GM23338 (cell line): ENCODE data around the gene BRCA1. TPM values are rescaled to one million over a fixed set of nuclear protein-coding genes. Genes with fewer than 3 reads are reported as not detected.
A peak's percentile ranks its signal among the peaks of the same experiment; 100 is the strongest.

ENCODE experiments used
- ATAC-seq: fragments of 200-7000 bp; cut with Tn5 transposase; 3 replicates; pipeline ENCODE4 v1.9.1; 2020
- DNase-seq: peaks from one replicate; pipeline ENCODE4 v3.0.0-alpha.2; 2015; ENCODE audit warnings: low spot score
- H2AFZ ChIP-seq: fragments of 200-600 bp; sonication (generic); 2 replicates; pipeline ENCODE4 v1.8.0; 2016; ENCODE audit warnings: antibody characterized with exemption, mild to moderate bottlenecking, moderate library complexity
- H3F3A ChIP-seq: fragments of 200-600 bp; sonication (generic); replicated peaks from 2 replicates; pipeline ENCODE4 v1.8.0; 2017; ENCODE audit warnings: antibody characterized with exemption, mixed run types, low read depth
- H3K27ac ChIP-seq: fragments of 200-600 bp; sonication (generic); 2 replicates; pipeline ENCODE4 v1.6.1; 2016; ENCODE audit warnings: low read depth
- H3K27me3 ChIP-seq: fragments of 200-600 bp; sonication (generic); 2 replicates; pipeline ENCODE4 v1.8.0; 2016; ENCODE audit warnings: mild to moderate bottlenecking, mixed run types, moderate library complexity; ENCODE audit not compliant: insufficient read depth
- H3K36me3 ChIP-seq: fragments of 200-600 bp; sonication (generic); 2 replicates; pipeline ENCODE4 v1.8.0; 2016; ENCODE audit warnings: mild to moderate bottlenecking; ENCODE audit not compliant: insufficient read depth
- H3K4me1 ChIP-seq: fragments of 200-600 bp; sonication (generic); 2 replicates; pipeline ENCODE4 v1.8.0; 2016; ENCODE audit warnings: mild to moderate bottlenecking, moderate library complexity; ENCODE audit not compliant: insufficient read depth
- H3K4me2 ChIP-seq: fragments of 200-600 bp; sonication (generic); 2 replicates; pipeline ENCODE4 v1.7.1; 2017; ENCODE audit warnings: mixed run types
- H3K4me3 ChIP-seq: fragments of 200-600 bp; sonication (generic); 2 replicates; pipeline ENCODE4 v1.6.1; 2016; ENCODE audit warnings: mixed run types
- H3K79me2 ChIP-seq: fragments of 200-600 bp; sonication (generic); replicated peaks from 2 replicates; pipeline ENCODE4 v1.8.0; 2017; ENCODE audit warnings: mild to moderate bottlenecking; ENCODE audit not compliant: insufficient read depth
- H3K9me2 ChIP-seq: fragments of 200-600 bp; sonication (generic); 2 replicates; pipeline ENCODE4 v1.8.0; 2017; ENCODE audit not compliant: insufficient read depth
- H4K20me1 ChIP-seq: fragments of 200-600 bp; sonication (generic); replicated peaks from 2 replicates; pipeline ENCODE4 v1.8.0; 2017; ENCODE audit warnings: mild to moderate bottlenecking; ENCODE audit not compliant: insufficient read depth
- H3K27ac Mint-ChIP-seq: 2 replicates; pipeline ENCODE4 v1.8.0; 2020; ENCODE audit warnings: inconsistent platforms, mild to moderate bottlenecking, moderate library complexity, mixed read lengths
- H3K27me3 Mint-ChIP-seq: 3 replicates; pipeline ENCODE4 v1.8.0; 2022; ENCODE audit warnings: low read depth, mild to moderate bottlenecking, moderate library complexity, mixed read lengths, inconsistent platforms; ENCODE audit not compliant: insufficient read depth, poor library complexity
- H3K36me3 Mint-ChIP-seq: 3 replicates; pipeline ENCODE4 v1.8.0; 2021; ENCODE audit warnings: low read depth, mild to moderate bottlenecking, inconsistent platforms, moderate library complexity, mixed read lengths
- H3K4me1 Mint-ChIP-seq: 3 replicates; pipeline ENCODE4 v1.8.0; 2020; ENCODE audit warnings: mild to moderate bottlenecking, inconsistent platforms, mixed read lengths
- H3K4me3 Mint-ChIP-seq: 3 replicates; pipeline ENCODE4 v1.8.0; 2021; ENCODE audit warnings: moderate library complexity, mild to moderate bottlenecking, inconsistent platforms, mixed read lengths
- H3K9me3 Mint-ChIP-seq: 3 replicates; pipeline ENCODE4 v1.8.0; 2020; ENCODE audit warnings: moderate library complexity, mild to moderate bottlenecking, inconsistent platforms, mixed read lengths
- CREB1 ChIP-seq: fragments of 250-450 bp; sonication (Bioruptor Pico); IDR thresholded peaks from 2 replicates; pipeline ENCODE4 v1.5.0; 2020; ENCODE audit warnings: low read depth, mild to moderate bottlenecking, moderate library complexity
- CTCF ChIP-seq, 2 experiments: fragments of 200-600 bp in 1 of 2; sonication (generic) in 1 of 2; conservative IDR thresholded peaks; 2 replicates each; pipeline versions ENCODE4 v1.5.1 to v1.6.1; 2016 to 2017; ENCODE audit warnings: antibody characterized with exemption in 2 of 2, low read depth in 2 of 2, mild to moderate bottlenecking in 2 of 2, moderate library complexity in 1 of 2
- ETS1 ChIP-seq: IDR thresholded peaks from 2 replicates; pipeline ENCODE4 v1.6.1; 2016; ENCODE audit warnings: antibody characterized with exemption
- EZH2 ChIP-seq: fragments of 200-600 bp; sonication (generic); IDR thresholded peaks from one replicate; pipeline ENCODE4 v1.8.0; 2017; ENCODE audit warnings: antibody characterized with exemption, mild to moderate bottlenecking, low read depth; ENCODE audit not compliant: unreplicated experiment
- JUNB ChIP-seq: IDR thresholded peaks from one replicate; pipeline ENCODE4 v1.6.1; 2016; ENCODE audit warnings: antibody characterized with exemption; ENCODE audit not compliant: unreplicated experiment
- NANOG ChIP-seq: IDR thresholded peaks from 2 replicates; pipeline ENCODE4 v1.6.1; 2016; ENCODE audit warnings: antibody characterized with exemption, borderline replicate concordance
- POLR2AphosphoS5 ChIP-seq: IDR thresholded peaks from 2 replicates; pipeline ENCODE4 v1.6.1; 2016; ENCODE audit warnings: antibody characterized with exemption, low read depth
- STAT1 ChIP-seq: IDR thresholded peaks from one replicate; pipeline ENCODE4 v1.6.1; 2016; ENCODE audit warnings: antibody characterized with exemption; ENCODE audit not compliant: unreplicated experiment
- ZNF331 ChIP-seq: fragments of 250-450 bp; sonication (Bioruptor Pico); IDR thresholded peaks from 2 replicates; pipeline ENCODE4 v1.5.0; 2020; ENCODE audit warnings: low read depth, mild to moderate bottlenecking, moderate library complexity
- polyA plus RNA-seq: library from polyadenylated mRNA; unstranded; fragments of >200 nt; fragmentation: Nextera tagmentation; extraction: Ambion mirVana; gene quantifications from 2 replicates; pipeline ENCODE4 v1.2.1, GENCODE V29; 2016
- total RNA-seq: library from RNA; depleted of rRNA; stranded (reverse); fragments of >200 nt; shearing (Covaris generic); gene quantifications from 2 replicates; pipeline ENCODE4 v1.2.3, GENCODE V29; 2014
- TF ChIP-seq, protein P1 (sequence below): IDR thresholded peaks from one replicate; pipeline ENCODE4 v1.6.1; 2018; ENCODE audit warnings: antibody characterized with exemption; ENCODE audit not compliant: unreplicated experiment

Gene BRCA1
- total and polyA plus RNA-seq, 2 experiments from 2014 or later: 43.2 to 45.9 TPM

DNA sequence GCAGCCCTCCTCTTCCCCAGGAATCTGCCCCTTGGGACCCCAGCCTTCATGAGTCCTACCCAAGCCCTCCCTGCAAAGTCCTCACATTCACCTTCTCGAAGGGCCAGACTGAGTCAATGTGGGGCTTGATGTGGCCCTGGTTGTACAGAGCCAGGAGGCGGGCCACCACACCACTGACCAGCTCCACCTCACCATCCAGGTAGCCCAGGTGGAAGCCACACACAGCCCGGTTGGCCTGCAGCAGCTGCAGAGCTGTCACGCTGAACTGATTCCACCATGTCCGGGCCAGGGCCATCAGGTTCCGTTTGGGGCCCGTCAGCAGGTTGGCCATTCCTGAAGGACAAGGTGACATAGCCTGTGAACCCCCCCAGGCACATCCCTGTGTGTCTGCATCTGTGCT is 108.9 kb downstream of the BRCA1 start (continued):
- TF ChIP-seq, protein P1, sequence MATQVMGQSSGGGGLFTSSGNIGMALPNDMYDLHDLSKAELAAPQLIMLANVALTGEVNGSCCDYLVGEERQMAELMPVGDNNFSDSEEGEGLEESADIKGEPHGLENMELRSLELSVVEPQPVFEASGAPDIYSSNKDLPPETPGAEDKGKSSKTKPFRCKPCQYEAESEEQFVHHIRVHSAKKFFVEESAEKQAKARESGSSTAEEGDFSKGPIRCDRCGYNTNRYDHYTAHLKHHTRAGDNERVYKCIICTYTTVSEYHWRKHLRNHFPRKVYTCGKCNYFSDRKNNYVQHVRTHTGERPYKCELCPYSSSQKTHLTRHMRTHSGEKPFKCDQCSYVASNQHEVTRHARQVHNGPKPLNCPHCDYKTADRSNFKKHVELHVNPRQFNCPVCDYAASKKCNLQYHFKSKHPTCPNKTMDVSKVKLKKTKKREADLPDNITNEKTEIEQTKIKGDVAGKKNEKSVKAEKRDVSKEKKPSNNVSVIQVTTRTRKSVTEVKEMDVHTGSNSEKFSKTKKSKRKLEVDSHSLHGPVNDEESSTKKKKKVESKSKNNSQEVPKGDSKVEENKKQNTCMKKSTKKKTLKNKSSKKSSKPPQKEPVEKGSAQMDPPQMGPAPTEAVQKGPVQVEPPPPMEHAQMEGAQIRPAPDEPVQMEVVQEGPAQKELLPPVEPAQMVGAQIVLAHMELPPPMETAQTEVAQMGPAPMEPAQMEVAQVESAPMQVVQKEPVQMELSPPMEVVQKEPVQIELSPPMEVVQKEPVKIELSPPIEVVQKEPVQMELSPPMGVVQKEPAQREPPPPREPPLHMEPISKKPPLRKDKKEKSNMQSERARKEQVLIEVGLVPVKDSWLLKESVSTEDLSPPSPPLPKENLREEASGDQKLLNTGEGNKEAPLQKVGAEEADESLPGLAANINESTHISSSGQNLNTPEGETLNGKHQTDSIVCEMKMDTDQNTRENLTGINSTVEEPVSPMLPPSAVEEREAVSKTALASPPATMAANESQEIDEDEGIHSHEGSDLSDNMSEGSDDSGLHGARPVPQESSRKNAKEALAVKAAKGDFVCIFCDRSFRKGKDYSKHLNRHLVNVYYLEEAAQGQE: no peak
- TF ChIP-seq CREB1 (CRISPR knock-in tag): no peak

DNA sequence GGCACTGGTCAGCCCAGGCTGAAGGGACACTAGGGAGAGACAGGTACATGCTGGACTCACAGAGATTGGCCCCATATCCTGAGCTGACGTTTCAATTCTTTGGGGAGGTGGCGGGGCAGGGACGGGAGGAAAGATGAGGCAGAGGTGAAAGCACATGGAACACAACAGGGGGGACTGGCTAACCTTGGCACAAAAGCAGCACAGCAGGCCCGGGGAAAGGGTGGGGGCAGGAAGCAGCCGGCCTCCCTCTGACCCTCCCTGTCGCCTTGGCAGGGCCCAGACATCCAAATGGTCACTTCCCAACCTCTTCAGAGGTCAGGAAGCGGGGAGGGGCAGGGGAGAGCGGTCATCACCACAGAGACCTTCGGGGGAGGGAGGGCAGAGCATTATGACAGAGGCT is 109.6 kb downstream of the BRCA1 start:
- no peak for DNase-seq
- Histone ChIP-seq H3F3A (0 out of 2 replicates have a peak, but pooled peaks cover 2% of the 10 kb centered on the region), H3K4me1 (peaks cover 23% of the 10 kb centered on the region), H3K9me2 (no peaks in the 10 kb centered on the region), H3K4me3 (no peak overlapping the region), H3K27me3 (no peaks in the 10 kb centered on the region), H3K36me3 (peaks cover 9% of the 10 kb centered on the region; the same call in 1 of the 2 replicates), H3K4me2 (no peak overlapping the region), H2AFZ (no peak overlapping the region), H3K27ac (no peak overlapping the region), H4K20me1 (peaks cover 10% of the 10 kb centered on the region), H3K79me2 (peaks cover 26% of the 10 kb centered on the region)
- ATAC-seq: no peak
- H3K4me3 Mint-ChIP-seq: no peak overlapping the region; the same call in 2 of the 3 replicates
- H3K36me3 Mint-ChIP-seq: peaks cover 53% of the 10 kb centered on the region
- H3K9me3 Mint-ChIP-seq: no peaks in the 10 kb centered on the region
- peaks cover 56% of the 10 kb centered on the region for H3K4me1 Mint-ChIP-seq
- H3K27me3 Mint-ChIP-seq: peaks cover 2% of the 10 kb centered on the region
- H3K27ac Mint-ChIP-seq: peak overlapping the region; percentile 6
- TF ChIP-seq EZH2 (no peak), ZNF331 (CRISPR knock-in tag) (no peak), JUNB (no peak), ETS1 (no peak), POLR2AphosphoS5 (no peak), CTCF (conservative IDR thresholded peaks at IDR 0.05; ENCODE audit: low read depth in 2 of 2) (no peak), CREB1 (CRISPR knock-in tag) (no peak), NANOG (no peak), STAT1 (no peak)
- TF ChIP-seq, protein P1: no peak
